T-helper 1 cell (primary cell): ENCODE results near the gene LCNL1.

ENCODE experiments used
- DNase-seq, 5 donors: peaks; one replicate each; pipeline ENCODE4 v3.0.0-alpha.2; 2012 to 2020

LCNL1 gene

DNA sequence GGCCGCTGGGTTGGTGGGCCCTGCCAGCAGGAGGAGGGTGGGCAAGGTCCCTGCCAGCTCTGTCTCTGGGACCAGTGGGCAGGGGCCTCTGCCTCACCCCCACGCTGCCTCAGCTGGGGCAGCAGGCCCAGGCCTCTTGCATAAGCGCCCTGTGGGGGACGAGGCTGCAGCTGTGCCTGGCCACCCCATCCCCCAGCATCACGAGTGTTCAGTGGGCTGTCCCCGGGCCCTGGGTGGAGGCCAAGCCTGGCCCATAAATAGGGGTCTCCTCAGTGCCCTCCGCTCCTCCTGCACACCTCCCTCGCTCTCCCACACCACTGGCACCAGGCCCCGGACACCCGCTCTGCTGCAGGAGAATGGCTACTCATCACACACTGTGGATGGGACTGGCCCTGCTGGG lies 5.6 kb upstream of the LCNL1 start, which contains the start of gene PTGDS:
PTGDS (plus strand) TSS at position 282 of the 400 bp plus-strand sequence; CDS start at position 357, 75 bp downstream.
- DNase-seq, result no peak

DNA sequence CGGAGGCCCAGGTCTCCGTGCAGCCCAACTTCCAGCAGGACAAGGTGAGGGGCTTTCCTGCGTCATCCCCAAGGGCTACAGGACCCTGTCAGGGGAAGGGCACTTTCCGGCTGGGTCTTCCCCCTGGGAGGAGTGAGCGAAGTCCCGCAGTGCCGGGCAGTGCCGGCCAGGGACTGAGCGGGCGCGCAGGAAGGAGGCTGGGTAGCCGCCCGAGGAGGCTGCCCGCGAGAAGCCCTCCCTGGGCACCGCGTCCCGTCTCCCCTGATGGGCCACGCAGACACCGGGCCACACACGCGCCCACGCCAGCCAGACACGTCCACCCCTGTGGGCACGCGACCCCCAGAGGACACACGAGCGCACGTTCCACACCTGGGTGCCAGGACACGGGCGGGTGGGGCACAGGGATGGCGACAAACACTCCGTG lies 5.1 kb upstream of the LCNL1 start:
- DNase-seq, result no peak

DNA sequence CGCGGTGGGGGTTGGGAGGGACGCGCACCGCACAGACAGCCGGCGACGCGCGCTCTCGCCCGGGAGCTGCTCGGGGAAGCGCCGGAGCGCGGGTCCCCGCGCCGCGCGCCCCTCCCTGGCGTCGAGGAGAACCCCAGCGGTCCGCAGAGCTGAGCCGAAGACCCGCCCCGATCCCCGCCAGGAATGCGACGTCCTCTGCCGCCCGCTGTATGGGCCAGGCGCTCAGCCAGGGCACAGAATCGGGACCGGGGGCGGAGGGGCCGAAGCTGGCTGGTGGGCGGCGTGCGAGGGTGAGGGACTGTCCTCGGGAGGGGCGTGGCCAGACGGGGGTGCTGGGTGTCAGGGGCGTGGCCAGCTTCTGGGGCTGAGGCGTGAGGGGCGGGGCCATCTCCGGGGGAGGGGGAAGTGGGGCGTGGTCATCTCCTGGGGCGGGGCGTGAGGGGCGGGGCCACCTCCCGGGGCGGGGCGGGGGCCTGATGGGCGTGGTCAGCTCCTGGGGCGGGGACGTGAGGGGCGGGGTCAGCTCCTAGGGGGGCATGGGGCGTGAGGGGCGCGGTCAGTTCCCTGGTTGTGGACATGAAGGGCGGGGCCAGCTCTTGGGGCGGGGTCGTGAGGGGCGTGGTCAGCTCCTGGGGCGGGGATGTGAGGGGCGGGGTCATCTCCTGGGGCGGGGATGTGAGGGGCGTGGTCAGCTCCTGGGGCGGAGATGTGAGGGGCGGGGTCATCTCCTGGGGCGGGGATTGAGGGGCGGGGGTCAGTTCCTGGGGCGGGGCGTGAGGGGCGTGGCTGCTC lies 4.5 kb upstream of the LCNL1 start:
- DNase-seq, result peak; percentile 53 to 79 (median 76)

DNA sequence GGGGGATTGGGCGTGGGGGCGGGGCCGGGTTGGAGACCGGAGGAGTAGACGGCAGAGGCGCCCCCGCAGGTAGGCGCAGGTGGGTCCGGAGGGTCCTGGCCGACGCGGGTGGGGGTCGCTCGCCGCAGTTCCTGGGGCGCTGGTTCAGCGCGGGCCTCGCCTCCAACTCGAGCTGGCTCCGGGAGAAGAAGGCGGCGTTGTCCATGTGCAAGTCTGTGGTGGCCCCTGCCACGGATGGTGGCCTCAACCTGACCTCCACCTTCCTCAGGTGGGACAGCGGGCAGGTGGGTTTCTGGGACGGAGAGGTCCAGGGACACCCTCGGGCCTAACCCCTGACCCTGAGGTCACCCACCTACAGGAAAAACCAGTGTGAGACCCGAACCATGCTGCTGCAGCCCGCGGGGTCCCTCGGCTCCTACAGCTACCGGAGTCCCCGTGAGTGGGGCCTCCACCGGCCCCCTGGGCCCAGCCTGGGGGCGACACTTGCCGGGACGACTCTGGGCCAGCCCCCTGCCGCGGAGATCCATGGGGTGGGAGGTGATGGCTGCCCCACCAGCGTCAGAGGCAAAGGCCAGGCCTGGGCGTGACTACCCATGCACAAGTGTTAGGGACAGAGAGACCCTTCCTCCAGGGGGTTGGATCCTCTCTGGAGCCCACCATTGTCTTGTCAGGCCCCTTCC lies 3.8 kb upstream of the LCNL1 start:
- DNase-seq, result no peak

DNA sequence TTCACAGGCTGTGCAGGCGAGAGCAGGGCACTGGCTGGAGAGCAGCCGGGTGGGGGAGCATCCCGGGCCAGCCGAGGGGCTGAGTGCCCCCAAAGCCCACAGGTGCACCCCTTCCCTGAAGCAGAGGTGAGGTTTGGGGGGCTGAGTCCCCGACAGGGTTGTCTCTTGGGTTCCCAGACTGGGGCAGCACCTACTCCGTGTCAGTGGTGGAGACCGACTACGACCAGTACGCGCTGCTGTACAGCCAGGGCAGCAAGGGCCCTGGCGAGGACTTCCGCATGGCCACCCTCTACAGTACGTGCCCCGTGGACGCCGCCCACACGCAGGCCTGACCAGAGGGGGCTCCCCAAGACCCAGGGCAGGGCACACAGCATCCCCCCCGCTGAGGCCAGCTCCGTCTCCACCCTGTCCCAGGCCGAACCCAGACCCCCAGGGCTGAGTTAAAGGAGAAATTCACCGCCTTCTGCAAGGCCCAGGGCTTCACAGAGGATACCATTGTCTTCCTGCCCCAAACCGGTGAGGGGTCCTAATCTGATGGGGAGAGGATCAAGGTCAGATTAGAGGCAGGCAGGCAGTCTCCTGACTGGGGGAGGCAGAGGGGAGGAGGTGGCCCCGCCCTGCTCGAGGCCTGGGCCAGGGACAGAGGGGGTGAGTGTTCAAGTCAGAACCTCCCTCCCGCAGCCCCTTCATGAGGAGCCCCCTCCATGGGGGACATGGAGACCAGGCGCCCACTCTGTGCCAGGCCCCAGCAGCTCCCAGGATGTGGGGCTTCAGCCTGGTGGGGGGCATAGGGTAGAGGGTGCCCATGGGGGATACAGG lies 2.8 kb upstream of the LCNL1 start:
- DNase-seq, result no peak

DNA sequence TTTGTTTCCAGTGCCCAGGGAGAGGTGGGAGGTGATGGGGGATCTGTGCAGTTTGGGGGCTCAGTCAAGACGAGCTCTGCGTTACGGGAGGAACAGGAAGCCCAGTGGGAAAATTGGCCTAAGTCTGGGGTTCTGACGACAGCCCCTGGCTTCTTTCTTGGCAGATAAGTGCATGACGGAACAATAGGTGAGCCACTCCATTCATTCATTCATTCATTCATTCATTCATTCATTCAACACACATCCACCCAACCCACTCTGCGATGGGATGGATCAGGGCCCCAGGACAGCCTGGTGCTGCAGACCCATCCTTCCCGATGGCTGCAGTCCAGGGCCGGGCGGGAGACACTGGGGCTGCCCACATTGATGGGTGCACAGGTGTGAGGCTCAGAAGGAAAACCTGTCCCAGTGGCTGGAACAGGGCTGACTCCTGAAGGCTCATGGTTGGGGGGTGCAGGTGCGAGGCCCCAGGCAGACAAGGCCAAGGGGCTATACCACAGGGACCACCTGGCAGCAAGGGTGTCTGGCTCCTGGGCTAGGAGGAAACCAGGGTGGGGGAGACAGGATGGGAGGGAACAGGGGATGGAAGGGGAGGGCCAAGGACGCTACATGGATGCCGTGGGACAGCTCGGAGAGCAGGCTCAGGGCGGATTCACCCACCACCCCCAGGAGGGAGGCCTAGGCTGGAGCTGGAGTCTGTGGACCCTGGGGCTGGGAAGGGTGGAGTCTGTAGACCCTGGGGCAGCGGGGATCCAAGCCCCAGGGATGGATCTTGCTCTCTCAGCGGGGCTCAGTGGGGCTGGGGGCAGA lies 1.9 kb upstream of the LCNL1 start:
- DNase-seq, result no peak

DNA sequence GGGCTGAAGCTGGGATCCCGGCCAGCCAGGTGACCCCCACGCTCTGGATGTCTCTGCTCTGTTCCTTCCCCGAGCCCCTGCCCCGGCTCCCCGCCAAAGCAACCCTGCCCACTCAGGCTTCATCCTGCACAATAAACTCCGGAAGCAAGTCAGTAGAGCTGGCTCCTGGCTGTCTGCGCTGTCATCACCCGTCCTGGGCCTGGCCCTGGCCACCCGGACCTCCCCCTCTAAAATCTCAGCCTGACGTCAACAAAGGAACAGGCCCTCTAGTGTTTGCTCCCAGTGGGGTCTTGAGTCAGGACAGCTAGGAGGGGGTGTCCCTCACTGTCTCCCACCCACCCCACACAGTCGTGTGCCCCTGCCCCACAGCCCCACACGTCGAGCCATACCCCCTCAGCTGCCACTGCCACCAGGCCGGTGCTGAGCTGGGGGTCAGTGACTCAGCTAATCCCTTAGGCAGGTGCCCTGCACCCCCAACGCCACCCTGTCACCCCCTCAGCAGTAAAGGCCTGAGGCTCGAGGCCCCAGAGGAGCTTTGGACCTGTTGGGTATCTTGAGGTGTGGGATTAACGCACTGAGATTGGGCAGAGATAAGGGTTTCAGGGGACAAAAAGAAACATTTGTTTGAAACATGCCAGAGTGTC lies 1.1 kb upstream of the LCNL1 start:
- DNase-seq, result no peak

DNA sequence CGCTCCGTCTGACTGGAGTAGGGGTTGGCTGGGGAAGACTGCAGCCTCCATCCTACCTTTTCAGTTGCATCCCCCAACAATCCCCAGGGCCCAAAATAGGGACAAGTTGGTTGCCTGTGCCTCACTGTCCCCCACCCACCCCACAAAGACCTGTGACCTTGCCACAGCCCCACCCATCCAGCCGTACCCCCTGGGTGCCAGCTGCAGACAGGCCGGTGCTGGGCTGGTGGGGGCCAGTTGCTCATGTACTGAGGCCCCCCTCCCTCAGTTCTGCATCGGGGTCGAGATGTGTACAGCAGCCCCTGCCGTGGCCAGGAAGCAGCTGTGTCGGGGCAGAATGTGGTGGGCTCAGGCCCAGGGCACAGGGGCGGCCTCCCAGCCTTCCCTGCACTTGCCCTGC lies 374 bp downstream of the LCNL1 start:
- no peak for DNase-seq

DNA sequence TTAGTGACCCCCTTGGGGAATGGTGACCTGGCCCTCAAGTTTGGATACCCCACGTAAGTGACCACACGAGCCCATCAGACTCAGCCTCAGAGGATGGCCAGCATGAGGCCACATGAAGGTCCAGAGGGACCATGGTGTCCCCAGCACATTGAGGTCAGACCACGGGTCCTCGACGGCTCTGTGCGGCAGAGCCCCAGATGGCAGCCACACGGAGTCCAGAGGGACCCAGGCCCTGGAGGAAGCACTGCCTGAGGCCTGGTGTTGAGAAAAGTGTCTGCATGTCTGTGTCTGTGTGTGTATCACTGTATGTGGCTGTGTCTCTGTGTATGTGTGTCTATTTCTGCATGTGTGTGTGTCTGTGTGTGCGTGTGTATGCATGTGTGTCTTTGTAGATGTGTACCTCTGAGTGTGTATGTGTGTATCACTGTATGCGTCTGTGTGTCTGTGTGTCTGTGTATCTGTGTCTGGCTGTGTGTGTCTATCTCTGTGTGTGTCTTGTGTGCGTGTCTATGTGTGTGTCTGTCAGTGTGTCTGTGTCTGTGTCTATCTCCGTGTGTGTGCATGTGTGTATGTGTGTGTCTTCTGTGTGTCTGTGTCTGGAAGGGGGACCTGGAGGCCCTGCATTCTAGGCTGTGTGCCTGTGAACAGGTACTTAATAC lies 992 bp downstream of the LCNL1 start:
- DNase-seq, result no peak

DNA sequence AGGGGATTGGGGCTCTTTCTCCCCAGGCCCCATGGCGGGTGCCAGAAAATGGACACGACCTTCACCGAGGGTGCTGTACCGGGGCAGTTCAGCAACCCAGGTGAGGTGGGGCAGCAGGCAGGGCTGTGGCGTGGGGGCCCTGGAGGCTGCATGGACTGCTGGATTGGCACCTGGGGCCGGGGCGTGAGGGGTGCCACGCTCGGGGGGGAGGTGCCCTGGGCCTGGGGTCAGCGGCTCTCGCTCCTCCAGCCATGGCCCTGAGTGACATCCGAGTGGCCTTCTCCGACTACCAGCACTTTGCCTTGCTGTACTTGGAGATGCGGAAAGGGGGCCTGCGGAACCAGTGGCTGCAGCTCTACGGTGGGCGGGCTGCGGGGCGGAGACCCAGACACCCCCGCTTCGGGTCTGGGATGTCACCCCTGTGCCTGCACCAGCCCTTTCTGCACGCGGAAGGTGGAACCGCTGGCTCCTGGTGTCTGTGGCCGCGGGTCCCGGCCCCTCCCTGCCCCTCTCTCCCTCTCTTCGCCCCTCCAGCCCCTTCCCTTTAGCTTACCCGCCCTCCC lies 1.8 kb downstream of the LCNL1 start:
- no peak for DNase-seq

DNA sequence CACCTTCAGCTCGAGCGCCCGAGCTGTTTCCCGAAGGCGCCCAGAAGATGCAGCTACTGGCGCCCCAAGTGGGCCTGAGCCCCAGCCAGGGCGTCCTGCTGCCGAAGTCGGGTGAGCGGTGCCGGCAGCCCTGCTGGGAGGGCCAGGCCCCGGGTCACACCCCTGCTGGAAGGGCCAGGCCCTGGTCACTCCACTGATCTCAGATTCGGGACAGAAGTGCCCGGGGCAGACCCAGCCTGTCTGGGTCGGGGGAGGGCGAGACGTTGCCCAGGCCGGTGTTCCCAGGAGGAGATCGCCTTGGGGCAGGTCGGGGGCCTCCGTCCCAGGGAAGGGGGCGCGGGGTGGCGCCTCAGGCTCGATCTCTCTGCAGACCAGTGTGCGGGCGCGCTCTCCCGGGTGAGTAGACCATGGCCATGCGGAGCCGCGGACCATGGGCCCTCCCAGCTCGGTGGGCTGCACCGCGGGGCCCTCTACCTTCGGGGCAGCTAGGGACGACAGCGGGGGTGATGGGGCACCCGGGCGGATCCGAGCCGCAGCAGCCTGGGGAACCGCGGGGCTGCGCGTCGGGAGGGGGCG lies 2.3 kb downstream of the LCNL1 start:
- no peak for DNase-seq

DNA sequence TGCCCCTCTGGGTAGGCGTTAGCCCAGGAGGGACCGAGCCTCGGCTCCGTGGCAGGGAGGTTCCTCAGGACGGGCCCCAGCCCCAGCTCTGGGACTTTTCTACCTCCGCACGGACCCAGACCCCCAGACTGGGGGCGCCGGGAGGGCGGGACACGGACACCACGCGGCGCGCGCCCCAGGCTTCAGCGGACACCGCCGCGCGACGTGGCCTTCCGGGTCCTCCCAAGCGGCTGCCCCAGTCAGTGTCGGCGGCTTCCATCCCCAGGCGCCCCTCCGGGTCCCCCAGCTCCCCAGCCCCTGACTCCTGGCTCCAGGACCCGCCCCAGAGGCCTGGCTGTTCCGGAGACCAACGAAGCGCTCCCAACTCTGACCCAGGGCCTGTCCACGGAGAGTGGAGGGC lies 3.1 kb downstream of the LCNL1 start:
- no peak for DNase-seq

DNA sequence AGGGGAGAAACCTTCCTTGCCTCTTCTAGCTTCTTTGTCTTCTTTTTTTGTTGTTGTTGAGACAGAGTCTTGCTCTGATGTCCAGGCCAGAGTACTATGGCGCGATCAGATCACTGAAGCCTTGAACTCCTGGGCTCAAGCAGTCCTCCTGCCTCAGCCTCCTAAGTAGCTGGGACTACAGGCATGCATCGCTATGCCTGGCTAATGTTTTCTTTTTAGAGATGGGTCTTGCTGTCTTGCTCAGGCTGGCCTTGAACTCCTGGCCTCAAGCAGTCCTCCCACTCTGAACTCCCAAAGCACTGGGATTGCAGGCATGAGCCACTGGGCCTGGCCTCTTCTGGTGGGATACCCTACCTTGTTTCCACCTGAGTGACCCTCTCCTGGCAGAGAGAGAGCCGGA lies 6.1 kb downstream of the LCNL1 start:
- no peak for DNase-seq

DNA sequence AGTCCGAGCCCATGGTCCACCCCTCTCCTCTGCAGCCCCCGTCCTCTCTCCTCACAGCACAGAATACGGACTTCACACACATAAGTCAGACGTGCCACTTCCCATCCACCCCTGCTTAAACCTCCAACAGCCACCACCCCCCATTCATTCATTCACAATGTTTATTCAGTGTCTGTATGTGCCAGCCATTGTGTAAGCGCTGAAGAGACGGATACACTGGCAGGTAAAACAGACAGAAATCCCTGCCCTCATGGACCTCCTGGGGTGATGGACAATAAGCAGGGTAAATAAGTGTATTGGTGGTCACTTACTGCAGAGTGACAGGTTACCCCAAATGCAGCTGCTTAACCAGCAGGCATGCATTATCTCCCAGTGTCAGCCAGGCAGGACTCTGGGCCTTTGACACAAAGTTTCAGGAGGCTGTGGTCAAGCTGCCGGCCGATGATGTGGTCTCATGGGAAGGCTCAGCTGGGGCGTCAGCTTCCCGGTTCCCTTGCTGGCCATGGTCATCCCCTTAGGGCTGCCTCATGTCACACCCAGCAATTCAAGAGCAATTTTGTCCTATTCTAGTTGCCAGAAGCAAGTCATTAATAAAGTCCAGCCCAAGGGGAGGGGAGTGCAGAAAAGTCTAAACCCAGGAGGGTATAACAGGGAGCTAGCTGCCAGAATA lies 7.6 kb downstream of the LCNL1 start:
- no peak for DNase-seq

DNA sequence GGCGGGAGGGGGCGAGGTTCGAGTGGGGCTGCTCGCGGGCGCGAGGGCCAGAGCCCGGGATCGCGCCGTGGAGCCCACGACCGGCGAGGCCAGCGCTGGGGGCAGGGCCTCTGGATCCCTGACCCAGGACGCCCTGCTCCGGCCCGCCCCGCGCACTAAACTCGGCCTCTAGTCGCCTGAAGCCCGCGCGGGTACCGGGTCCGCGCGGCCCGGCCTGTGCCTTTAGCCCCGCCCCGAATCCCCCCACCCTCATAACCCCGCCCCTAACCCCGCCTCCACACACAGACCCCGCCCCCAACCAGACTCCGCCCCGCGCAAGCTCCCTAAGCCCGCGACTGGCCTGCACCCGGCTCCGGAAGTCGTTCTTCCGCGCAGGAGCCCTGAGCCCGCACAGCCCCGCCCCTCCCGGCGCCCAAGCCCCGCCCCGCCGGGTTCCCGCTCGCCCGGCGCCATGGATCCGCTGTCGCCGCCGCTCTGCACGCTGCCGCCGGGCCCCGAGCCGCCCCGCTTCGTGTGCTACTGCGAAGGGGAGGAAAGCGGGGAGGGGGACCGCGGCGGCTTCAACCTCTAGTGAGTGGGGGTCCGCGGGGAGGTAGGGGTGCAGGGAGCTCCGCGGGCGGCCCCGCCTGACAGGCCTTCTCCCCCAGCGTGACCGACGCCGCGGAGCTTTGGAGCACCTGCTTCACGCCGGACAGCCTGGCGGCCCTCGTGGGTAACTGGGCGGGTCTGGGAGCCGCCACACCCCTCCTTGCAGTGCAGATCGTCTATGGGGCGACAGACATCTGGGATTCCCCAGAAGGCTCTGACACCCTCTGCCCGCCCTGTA lies 9.4 kb downstream of the LCNL1 start, which contains the start of gene PAXX:
PAXX (plus strand) TSS at position 430 of the 826 bp plus-strand sequence; CDS start at position 452, 22 bp downstream.
- DNase-seq, result peak; percentile 90 to 94 (median 91)

DNA sequence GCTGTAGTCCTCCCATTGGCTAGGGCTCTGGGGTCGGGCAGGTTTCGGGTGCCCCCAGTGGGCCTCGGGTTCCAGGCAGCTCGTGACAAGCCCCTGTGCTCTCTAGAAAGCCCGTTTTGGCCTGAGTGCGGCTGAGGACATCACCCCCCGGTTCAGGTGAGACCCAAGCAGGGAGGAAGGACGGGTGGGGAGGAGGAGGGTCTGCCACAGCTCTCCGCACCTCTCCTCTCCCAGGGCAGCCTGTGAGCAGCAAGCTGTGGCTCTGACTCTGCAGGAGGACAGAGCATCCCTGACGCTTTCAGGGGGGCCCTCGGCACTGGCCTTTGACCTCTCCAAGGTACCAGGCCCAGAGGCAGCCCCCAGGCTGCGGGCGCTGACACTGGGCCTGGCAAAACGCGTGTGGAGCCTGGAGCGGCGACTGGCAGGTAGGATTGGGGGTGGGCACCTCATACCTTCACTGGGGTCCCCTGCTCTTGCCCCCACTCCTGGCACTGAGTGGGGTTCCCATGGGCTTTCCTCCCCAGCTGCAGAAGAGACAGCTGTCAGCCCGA lies 10.1 kb downstream of the LCNL1 start:
- no peak for DNase-seq

DNA sequence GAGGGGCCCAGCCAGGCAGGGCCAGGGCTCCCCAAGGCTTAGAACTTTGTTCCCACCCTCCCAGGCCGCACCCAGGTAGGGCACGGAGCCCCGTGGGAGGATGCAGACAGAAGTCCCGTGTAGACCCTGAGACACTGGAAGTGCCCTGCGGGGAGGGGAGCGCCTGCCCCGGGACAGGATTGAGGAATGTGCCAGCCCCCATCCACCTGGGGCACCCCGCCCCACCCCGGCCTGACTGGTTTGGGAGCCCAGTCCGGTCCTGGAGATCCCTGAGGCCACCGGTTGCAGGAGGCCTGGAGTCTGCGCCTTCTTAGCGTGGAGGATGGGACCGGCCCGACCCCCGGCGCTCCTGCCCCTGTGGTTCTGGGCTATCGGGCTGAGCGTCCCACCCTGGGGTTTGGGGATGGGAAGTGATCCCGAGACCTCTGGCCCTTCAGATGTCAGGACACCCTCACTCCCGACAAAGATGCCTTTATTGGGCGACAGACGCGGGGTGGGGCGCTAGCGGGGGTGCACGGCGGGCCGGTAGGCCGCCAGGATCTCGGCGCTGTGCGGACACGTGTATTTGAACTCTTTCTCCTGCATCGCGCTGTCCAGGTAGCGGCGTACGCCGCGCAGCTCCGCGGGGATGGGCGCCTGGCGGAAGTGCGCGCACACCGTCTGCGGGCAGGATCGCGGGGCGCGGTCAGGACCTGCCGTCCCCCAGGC lies 11.5 kb downstream of the LCNL1 start:
- DNase-seq, result no peak

DNA sequence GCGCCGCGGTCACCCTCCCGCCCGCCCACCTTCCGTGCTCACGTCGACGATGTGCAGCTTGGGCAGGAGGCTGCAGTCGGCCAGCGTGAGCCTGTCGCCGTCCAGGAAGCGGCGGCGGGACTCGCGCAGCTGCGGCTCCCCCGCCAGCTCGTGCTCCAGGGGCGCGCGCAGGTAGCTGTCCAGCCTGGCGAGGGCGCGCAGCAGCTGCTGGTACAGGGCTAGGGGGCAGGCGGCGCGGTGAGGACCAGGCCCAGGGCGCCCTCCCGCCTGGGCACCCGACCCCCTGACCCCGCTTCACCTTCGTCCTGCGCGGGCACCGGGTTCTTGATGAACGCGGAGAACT lies 12.1 kb downstream of the LCNL1 start:
- DNase-seq, result no peak
